Mucosa of descending colon (tissue), 3 donors: ENCODE data around the gene COL8A2. TPM values are rescaled to one million over a fixed set of nuclear protein-coding genes. Genes with fewer than 3 reads are reported as not detected.

Source experiments
- ATAC-seq: fragments of 200-7000 bp; cut with Tn5 transposase; one replicate; pipeline ENCODE4 v1.9.1; 2020; ENCODE audit warnings: mild to moderate bottlenecking, moderate library complexity
- DNase-seq, 3 donors: peaks; one replicate each; pipeline ENCODE4 v3.0.0-alpha.2; 2020
- H3K36me3 ChIP-seq: fragments of 200-600 bp; one replicate; pipeline ENCODE4 v1.8.0; 2021; ENCODE audit warnings: low read depth, mild to moderate bottlenecking
- H3K4me1 ChIP-seq: fragments of 200-600 bp; one replicate; pipeline ENCODE4 v1.8.0; 2021; ENCODE audit warnings: low read depth, mild to moderate bottlenecking
- H3K4me3 ChIP-seq: fragments of 200-600 bp; one replicate; pipeline ENCODE4 v1.8.0; 2021; ENCODE audit warnings: mild to moderate bottlenecking
- H3K9me3 ChIP-seq: fragments of 200-600 bp; one replicate; pipeline ENCODE4 v1.8.0; 2021; ENCODE audit warnings: mild to moderate bottlenecking
- intact Hi-C, 2 donors: fragments of 100-400 bp; cut with DNase I in 1 of 2; cut with micrococcal nuclease in 1 of 2; formaldehyde crosslinking; loops; one replicate each; pipeline versions ENCODE4 v1.11.0 to v1.11.1; 2022; cut with DNase I, micrococcal nuclease
- total RNA-seq, 3 donors: library from RNA; stranded (reverse); fragmentation: NEBNext Ultra II Directional in 2 of 3; extraction: Animal tissue kit (Norgen Biotek cat#: 25700) in 2 of 3; gene quantifications; one replicate each; pipeline versions ENCODE4 v1.2.1 to v1.2.4, GENCODE V29; 2021 to 2023
- TF ChIP-seq, protein P1 (sequence below): fragments of 200-600 bp; IDR thresholded peaks from one replicate; pipeline ENCODE4 v1.8.0; 2022; ENCODE audit warnings: antibody characterized with exemption, mild to moderate bottlenecking
- donor health status: DM: no; HTN: no; CAD: no; lungs with moderate emphysema.
- donor health status: DM: no; HTN: no; CAD: no.
- donor health status: DM: no; HTN: yes; CAD: no.

The COL8A2 gene
- total RNA-seq, 3 donors from 2014 or later: 0.58 to 4.5 (median 1.5) TPM

DNA sequence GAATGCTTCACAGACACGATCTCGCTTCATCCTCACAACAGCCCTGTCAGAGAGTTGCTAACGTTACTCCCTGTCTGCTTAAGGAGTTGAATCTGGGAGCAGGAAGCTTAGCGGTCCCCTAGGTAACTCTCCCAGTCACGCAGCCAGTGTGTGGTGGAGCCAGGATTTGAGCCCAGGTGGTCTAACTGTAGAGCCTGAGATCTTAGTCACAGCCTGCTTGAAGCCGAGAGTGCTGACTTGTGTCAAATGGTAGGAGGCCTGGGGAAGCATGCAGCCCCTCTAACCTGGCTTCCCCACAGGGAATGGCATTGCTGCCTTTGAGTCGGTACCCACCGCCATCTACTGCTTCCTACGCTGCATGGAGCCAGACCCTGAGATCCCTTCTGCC, 32.2 kb downstream of the COL8A2 start:
- DNase-seq: no peak
- H3K36me3 ChIP-seq: no peaks in the 10 kb centered on the region
- TF ChIP-seq, protein P1, sequence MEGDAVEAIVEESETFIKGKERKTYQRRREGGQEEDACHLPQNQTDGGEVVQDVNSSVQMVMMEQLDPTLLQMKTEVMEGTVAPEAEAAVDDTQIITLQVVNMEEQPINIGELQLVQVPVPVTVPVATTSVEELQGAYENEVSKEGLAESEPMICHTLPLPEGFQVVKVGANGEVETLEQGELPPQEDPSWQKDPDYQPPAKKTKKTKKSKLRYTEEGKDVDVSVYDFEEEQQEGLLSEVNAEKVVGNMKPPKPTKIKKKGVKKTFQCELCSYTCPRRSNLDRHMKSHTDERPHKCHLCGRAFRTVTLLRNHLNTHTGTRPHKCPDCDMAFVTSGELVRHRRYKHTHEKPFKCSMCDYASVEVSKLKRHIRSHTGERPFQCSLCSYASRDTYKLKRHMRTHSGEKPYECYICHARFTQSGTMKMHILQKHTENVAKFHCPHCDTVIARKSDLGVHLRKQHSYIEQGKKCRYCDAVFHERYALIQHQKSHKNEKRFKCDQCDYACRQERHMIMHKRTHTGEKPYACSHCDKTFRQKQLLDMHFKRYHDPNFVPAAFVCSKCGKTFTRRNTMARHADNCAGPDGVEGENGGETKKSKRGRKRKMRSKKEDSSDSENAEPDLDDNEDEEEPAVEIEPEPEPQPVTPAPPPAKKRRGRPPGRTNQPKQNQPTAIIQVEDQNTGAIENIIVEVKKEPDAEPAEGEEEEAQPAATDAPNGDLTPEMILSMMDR: no peak
- H3K4me3 ChIP-seq: no peak overlapping the region
- ATAC-seq: no peak
- intact Hi-C loops: loop anchor here in 1 of 2 donors (10.0 kb wide), 3 partner anchors 52 to 332 kb away; partner anchors contain the start of gene TRAPPC3
- no peaks in the 10 kb centered on the region for H3K9me3 ChIP-seq
- peaks cover 10% of the 10 kb centered on the region for H3K4me1 ChIP-seq

DNA sequence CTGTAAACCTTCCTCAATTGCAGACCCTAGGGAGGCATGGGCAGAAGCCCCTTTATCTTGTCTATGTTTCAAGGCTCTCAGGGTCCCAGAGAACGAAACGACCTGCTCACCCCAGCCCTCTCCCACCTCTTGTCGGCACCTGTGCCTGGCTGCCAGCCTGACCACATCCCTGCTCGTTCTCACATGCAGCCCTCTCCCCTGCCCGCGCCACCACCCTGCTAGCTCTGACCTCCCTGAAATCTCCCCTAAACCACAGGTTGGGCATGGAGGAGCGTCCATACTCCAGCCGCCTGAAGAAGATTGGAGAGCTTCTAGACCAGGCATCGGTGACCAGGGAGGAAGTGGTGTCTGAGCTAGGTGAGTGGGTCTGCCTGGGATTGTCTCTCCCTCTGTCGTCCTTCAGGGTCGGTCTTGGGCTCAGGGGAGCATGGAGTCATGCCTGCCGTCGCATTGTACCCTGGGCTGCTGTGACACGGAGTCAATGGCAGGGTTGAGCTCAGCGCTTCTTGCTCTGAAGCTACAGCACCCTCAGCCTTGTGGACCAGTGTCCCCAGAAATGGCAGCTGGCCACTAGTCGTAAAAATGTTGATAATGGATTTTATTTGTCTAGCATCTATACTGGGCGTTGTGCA, 32.7 kb downstream of the COL8A2 start:
- TF ChIP-seq, protein P1: no peak
- Histone ChIP-seq H3K4me1 (peaks cover 10% of the 10 kb centered on the region), H3K4me3 (no peak overlapping the region), H3K36me3 (no peaks in the 10 kb centered on the region), H3K9me3 (no peaks in the 10 kb centered on the region)
- ATAC-seq (no peak), DNase-seq (no peak)
- intact Hi-C loops: loop anchor here in 1 of 2 donors (10.0 kb wide), 3 partner anchors 53 to 333 kb away; partner anchors contain the start of gene TRAPPC3

DNA sequence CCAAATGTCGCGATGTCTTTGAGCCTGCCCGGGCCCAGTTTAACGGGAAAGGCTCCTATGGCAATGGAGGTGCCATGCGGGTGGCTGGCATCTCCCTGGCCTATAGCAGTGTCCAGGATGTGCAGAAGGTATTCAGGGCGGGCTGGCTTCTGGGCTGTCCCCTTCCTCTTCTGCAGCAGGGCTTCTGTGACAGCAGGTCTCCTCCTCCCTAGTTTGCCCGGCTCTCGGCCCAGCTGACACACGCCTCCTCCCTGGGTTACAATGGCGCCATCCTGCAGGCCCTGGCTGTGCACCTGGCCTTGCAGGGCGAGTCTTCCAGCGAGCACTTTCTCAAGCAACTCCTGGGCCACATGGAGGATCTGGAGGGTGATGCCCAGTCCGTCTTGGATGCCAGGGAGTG, 33.3 kb downstream of the COL8A2 start:
- intact Hi-C loops: loop anchor here in 1 of 2 donors (10.0 kb wide), 3 partner anchors 53 to 333 kb away; partner anchors contain the start of gene TRAPPC3
- H3K9me3 ChIP-seq: no peaks in the 10 kb centered on the region
- DNase-seq (no peak), ATAC-seq (no peak)
- TF ChIP-seq, protein P1: no peak
- peaks cover 10% of the 10 kb centered on the region for H3K4me1 ChIP-seq
- H3K36me3 ChIP-seq: no peaks in the 10 kb centered on the region
- H3K4me3 ChIP-seq: no peak overlapping the region

DNA sequence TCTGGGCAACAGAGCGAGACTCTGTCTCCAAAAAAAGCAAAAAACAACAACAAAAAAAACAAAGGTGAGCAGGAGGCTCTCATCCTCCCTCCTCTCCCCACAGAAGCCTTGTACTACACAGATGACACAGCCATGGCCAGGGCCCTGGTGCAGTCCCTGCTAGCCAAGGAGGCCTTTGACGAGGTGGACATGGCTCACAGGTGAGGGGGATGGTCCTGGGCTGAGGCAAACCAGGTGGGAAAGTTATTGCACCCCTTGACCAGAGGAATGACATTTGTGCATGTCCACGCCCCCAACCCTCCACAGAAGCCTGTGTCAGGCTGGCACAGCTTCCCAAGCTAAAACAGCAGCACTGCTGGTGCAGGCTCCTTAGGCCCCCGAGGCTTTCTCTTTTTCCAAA, 33.9 kb downstream of the COL8A2 start:
- ATAC-seq: no peak
- TF ChIP-seq, protein P1: no peak
- no peak for DNase-seq
- intact Hi-C loops: loop anchor here in 1 of 2 donors (10.0 kb wide), 3 partner anchors 54 to 334 kb away; partner anchors contain the start of gene TRAPPC3
- H3K9me3 ChIP-seq: no peaks in the 10 kb centered on the region
- no peaks in the 10 kb centered on the region for H3K36me3 ChIP-seq
- H3K4me1 ChIP-seq: peaks cover 10% of the 10 kb centered on the region
- H3K4me3 ChIP-seq: no peak overlapping the region

DNA sequence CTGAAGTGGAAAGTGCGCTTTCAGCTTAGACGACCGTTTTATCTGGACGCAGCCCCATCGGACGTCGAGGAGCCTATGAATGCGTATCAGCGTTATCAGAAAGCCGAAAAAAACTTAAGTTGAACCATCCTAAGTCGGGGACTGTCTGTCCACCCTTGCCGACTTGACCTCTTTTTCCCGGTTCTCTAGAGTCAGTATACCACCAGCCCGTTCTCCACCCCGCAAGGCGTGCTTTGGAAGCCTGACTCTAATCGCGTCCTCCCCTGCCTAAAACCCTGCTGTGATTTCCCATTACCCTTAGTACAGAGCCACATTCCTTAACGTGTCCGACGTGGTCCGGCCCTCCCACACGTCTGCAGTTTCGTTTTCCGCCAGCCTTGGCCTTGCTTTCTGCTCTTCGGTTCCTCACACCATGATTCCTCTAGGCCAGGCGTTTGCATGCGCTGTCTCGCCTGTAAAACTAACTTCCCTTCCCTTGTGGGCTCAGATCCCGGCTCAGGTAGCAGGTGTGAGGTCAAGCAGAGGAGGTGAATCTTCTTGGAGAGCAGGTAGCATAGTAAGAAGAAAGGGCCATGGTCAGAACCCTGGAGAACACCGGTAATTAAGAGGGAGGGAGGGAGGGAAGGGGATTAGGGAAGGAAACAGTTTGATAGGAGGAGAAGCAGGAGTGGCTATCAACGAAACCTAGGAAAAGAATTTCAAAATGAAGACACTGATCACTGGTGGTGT, 35.5 kb downstream of the COL8A2 start:
- intact Hi-C loops: loop anchor here in 1 of 2 donors (10.0 kb wide), 3 partner anchors 55 to 335 kb away; partner anchors contain the start of gene TRAPPC3
- ATAC-seq (peak; percentile 27), DNase-seq (peak in 1 of 3 donors; percentile 38)
- H3K4me1 ChIP-seq: peaks cover 10% of the 10 kb centered on the region
- H3K36me3 ChIP-seq: no peaks in the 10 kb centered on the region
- H3K4me3 ChIP-seq: peak overlapping the region; percentile 96
- H3K9me3 ChIP-seq: no peaks in the 10 kb centered on the region
- TF ChIP-seq, protein P1: no peak
